Astrocyte (in vitro differentiated cells and primary cell): ENCODE data around the gene MTCL3.

Experiments
- DNase-seq: peaks from one replicate; pipeline ENCODE4 v3.0.0-alpha.2; 2010; ENCODE audit warnings: low read depth
- FAIRE-seq: peaks from 2 replicates; lab custom pipeline; 2011; peaks lifted over from hg19 to GRCh38; lab: Jason Lieb, UNC
- H2AFZ ChIP-seq: 2 replicates; pipeline ENCODE4 v1.6.0; 2012; ENCODE audit warnings: low read depth, low read length, inconsistent platforms
- H3K27ac ChIP-seq: 2 replicates; pipeline ENCODE4 v1.5.1; 2011; ENCODE audit warnings: low read depth, low read length, inconsistent platforms
- H3K27me3 ChIP-seq: 2 replicates; pipeline ENCODE4 v1.6.0; 2011; ENCODE audit warnings: low read length, inconsistent platforms; ENCODE audit not compliant: insufficient read depth
- H3K36me3 ChIP-seq: 2 replicates; pipeline ENCODE4 v1.5.1; 2011; ENCODE audit warnings: low read length, inconsistent platforms; ENCODE audit not compliant: insufficient read depth
- H3K4me1 ChIP-seq: 2 replicates; pipeline ENCODE4 v1.5.1; 2011; ENCODE audit warnings: low read length, inconsistent platforms; ENCODE audit not compliant: insufficient read depth
- H3K4me2 ChIP-seq: 2 replicates; pipeline ENCODE4 v1.6.0; 2012; ENCODE audit warnings: low read length, inconsistent platforms
- H3K4me3 ChIP-seq: 2 replicates; pipeline ENCODE4 v1.5.1; 2011; ENCODE audit warnings: low read depth, mild to moderate bottlenecking, low read length, inconsistent platforms; ENCODE audit not compliant: insufficient read depth
- H3K79me2 ChIP-seq: 2 replicates; pipeline ENCODE4 v1.6.0; 2012; ENCODE audit warnings: mild to moderate bottlenecking, low read length, inconsistent platforms; ENCODE audit not compliant: insufficient read depth
- H3K9ac ChIP-seq: 2 replicates; pipeline ENCODE4 v1.6.0; 2012; ENCODE audit warnings: mild to moderate bottlenecking, low read length, inconsistent platforms
- H3K9me3 ChIP-seq: 2 replicates; pipeline ENCODE4 v1.5.1; 2012; ENCODE audit warnings: low read depth, mild to moderate bottlenecking, low read length, inconsistent platforms; ENCODE audit not compliant: insufficient read depth
- H4K20me1 ChIP-seq: 2 replicates; pipeline ENCODE4 v1.6.0; 2012; ENCODE audit warnings: low read length, inconsistent platforms; ENCODE audit not compliant: insufficient read depth
- H3K27ac Mint-ChIP-seq: one replicate; pipeline ENCODE4 v1.8.0; 2021; ENCODE audit warnings: mild to moderate bottlenecking, mixed read lengths; ENCODE audit not compliant: unreplicated experiment
- H3K27me3 Mint-ChIP-seq: one replicate; pipeline ENCODE4 v1.8.0; 2021; ENCODE audit warnings: low read depth, mixed read lengths; ENCODE audit not compliant: unreplicated experiment
- H3K36me3 Mint-ChIP-seq: one replicate; pipeline ENCODE4 v1.8.0; 2021; ENCODE audit warnings: low read depth, mixed read lengths; ENCODE audit not compliant: unreplicated experiment
- H3K4me1 Mint-ChIP-seq: one replicate; pipeline ENCODE4 v1.8.0; 2021; ENCODE audit warnings: low read depth, mixed read lengths; ENCODE audit not compliant: unreplicated experiment
- H3K4me3 Mint-ChIP-seq: one replicate; pipeline ENCODE4 v1.8.0; 2021; ENCODE audit warnings: mild to moderate bottlenecking, moderate library complexity, mixed read lengths; ENCODE audit not compliant: unreplicated experiment
- H3K9me3 Mint-ChIP-seq: one replicate; pipeline ENCODE4 v1.8.0; 2021; ENCODE audit warnings: mild to moderate bottlenecking, mixed read lengths; ENCODE audit not compliant: unreplicated experiment
- CTCF ChIP-seq: IDR thresholded peaks from 2 replicates; pipeline ENCODE4 v1.5.1; 2011; ENCODE audit warnings: low read depth, mild to moderate bottlenecking, inconsistent platforms, low read length, moderate library complexity; ENCODE audit not compliant: insufficient read depth
- EZH2 ChIP-seq: IDR thresholded peaks from 2 replicates; pipeline ENCODE4 v1.6.1; 2012; ENCODE audit warnings: mild to moderate bottlenecking, low read length, inconsistent platforms; ENCODE audit not compliant: insufficient read depth

The MTCL3 gene

GRCh38 chr6:127547215-127547614 lies 28.1 kb upstream of the MTCL3 start:
- no peak for DNase-seq
- Histone ChIP-seq H3K9ac (no peak overlapping the region), H3K79me2 (no peaks in the 10 kb centered on the region), H2AFZ (no peak overlapping the region), H3K9me3 (no peaks in the 10 kb centered on the region), H3K36me3 (no peaks in the 10 kb centered on the region), H3K4me2 (no peak overlapping the region), H3K27ac (no peak overlapping the region), H4K20me1 (no peaks in the 10 kb centered on the region), H3K27me3 (no peaks in the 10 kb centered on the region), H3K4me3 (no peak overlapping the region), H3K4me1 (peaks cover 8% of the 10 kb centered on the region)
- no peak for TF ChIP-seq EZH2
- peak; percentile 26 for TF ChIP-seq CTCF
- Mint-ChIP-seq H3K9me3 (no peaks in the 10 kb centered on the region), H3K27me3 (no peaks in the 10 kb centered on the region), H3K27ac (no peak overlapping the region), H3K36me3 (no peaks in the 10 kb centered on the region), H3K4me3 (no peak overlapping the region), H3K4me1 (peaks cover 5% of the 10 kb centered on the region)
- FAIRE-seq, result no peak

DNA sequence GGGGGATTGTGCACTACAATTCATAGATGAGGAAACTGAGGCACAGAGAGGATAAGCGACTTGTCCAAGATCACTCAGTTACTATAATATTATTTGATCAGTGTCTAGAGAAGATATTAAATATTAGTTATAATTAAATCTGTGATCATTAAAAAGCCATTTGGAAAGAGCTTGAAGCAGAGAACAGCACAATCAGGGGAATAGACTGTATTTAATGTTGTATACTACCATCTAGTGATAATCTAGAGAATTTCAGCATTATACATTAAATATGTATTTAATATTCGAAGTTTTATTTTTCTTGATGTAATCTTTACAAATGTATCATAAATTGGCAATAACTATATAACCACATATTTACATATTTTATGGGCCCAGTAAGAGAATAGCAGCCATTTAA lies 20.1 kb upstream of the MTCL3 start:
- H3K36me3 ChIP-seq, result no peaks in the 10 kb centered on the region
- Mint-ChIP-seq H3K4me3 (no peak overlapping the region), H3K36me3 (no peaks in the 10 kb centered on the region), H3K27ac (no peak overlapping the region), H3K27me3 (no peaks in the 10 kb centered on the region), H3K4me1 (no peaks in the 10 kb centered on the region), H3K9me3 (no peaks in the 10 kb centered on the region)
- no peaks in the 10 kb centered on the region for H3K9me3 ChIP-seq
- H3K4me2 ChIP-seq, result no peak overlapping the region
- H4K20me1 ChIP-seq, result no peaks in the 10 kb centered on the region
- H3K27me3 ChIP-seq, result no peaks in the 10 kb centered on the region
- FAIRE-seq (no peak), DNase-seq (peak; percentile 16)
- no peaks in the 10 kb centered on the region for H3K79me2 ChIP-seq
- TF ChIP-seq EZH2 (no peak), CTCF (peak; percentile 37)
- H3K4me3 ChIP-seq, result no peak overlapping the region
- no peak overlapping the region for H3K27ac ChIP-seq
- no peak overlapping the region for H2AFZ ChIP-seq
- H3K4me1 ChIP-seq, result no peaks in the 10 kb centered on the region
- H3K9ac ChIP-seq, result peak overlapping the region; percentile 28

DNA sequence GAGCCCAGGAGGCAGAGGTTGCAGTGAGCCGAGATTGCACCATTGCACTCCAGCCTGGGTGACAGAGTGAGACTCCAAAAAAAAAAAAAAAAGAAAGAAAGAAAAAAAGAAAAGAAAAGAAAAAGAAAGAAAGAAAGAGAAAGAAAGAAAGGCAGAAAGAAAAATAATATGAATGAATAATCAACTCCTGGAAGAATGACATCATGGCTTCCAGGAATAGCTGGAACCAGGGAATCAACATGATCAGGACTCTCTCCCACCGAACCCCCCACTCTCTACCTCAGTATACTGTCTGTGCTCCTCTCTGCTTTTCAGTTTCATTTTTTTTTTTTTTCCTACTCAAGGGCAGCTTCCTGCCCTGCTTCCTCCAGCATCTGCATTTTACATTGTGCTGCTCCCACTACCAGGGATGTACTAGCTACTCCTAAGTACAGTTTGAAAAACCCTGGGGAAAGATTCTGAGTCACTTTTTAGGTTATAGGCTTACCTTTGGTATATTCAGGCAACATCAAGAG lies 19.7 kb upstream of the MTCL3 start:
- Histone ChIP-seq H3K4me1 (no peaks in the 10 kb centered on the region), H4K20me1 (no peaks in the 10 kb centered on the region), H3K27me3 (no peaks in the 10 kb centered on the region), H3K9ac (peak overlapping the region; percentile 28), H2AFZ (no peak overlapping the region), H3K4me3 (no peak overlapping the region), H3K27ac (no peak overlapping the region), H3K4me2 (no peak overlapping the region), H3K36me3 (no peaks in the 10 kb centered on the region), H3K9me3 (no peaks in the 10 kb centered on the region), H3K79me2 (no peaks in the 10 kb centered on the region)
- Mint-ChIP-seq H3K36me3 (no peaks in the 10 kb centered on the region), H3K27me3 (no peaks in the 10 kb centered on the region), H3K9me3 (no peaks in the 10 kb centered on the region), H3K4me1 (no peaks in the 10 kb centered on the region), H3K4me3 (no peak overlapping the region), H3K27ac (no peak overlapping the region)
- no peak for FAIRE-seq
- TF ChIP-seq CTCF (no peak), EZH2 (no peak)
- no peak for DNase-seq
